ENCODE results near the gene ENC1. TPM values are rescaled to one million over a fixed set of nuclear protein-coding genes. Genes with fewer than 3 reads are reported as not detected.

Gene ENC1
- polyA plus RNA-seq, 2 of the 4 experiments (the other 2 are of a cell fraction): 17.0 to 20.0 TPM

GRCh38 chr5:74629326-74629725 is 11.2 kb downstream of the ENC1 start:
- Histone ChIP-seq H3K4me2 (no peak overlapping the region), H3K27ac (peak overlapping the region in 1 of 2 experiments; percentile 88; a peak in 3 of 6 replicates), H3K4me3 (no peak overlapping the region), H3K9me3 (no peaks in the 10 kb centered on the region), H3K4me1 (peaks cover 61% of the 10 kb centered on the region)
- DNase-seq (ENCODE audit: low read depth in 1 of 2, low spot score in 1 of 2) (no peak), FAIRE-seq (no peak), ATAC-seq (no peak)
- TF ChIP-seq TFCP2L1 (CRISPR knock-in tag; IDR thresholded peaks at IDR 0.05): no peak
- TF ChIP-seq RNF2 (IDR thresholded peaks at IDR 0.05; ENCODE audit: borderline replicate concordance, low read depth): no peak
- TF ChIP-seq HES2 (IDR thresholded peaks at IDR 0.05): no peak
- TF ChIP-seq KDM5A (IDR thresholded peaks at IDR 0.05): no peak
- TF ChIP-seq ZC3H11A (IDR thresholded peaks at IDR 0.05): no peak
- TF ChIP-seq ZFP36 (IDR thresholded peaks at IDR 0.05; ENCODE audit: borderline replicate concordance, partially characterized antibody): no peak
- TF ChIP-seq MAFK (IDR thresholded peaks at IDR 0.05; ENCODE audit: partially characterized antibody): no peak
- no peak for TF ChIP-seq CHD2 (IDR thresholded peaks at IDR 0.05; ENCODE audit: low read length, partially characterized antibody)
- TF ChIP-seq PBX3 (IDR thresholded peaks at IDR 0.05): no peak
- TF ChIP-seq HOXB13 (CRISPR knock-in tag; IDR thresholded peaks at IDR 0.05; ENCODE audit: low read depth): no peak
- no peak for TF ChIP-seq CEBPB (IDR thresholded peaks at IDR 0.05)
- no peak for TF ChIP-seq NFE2L2 (conservative IDR thresholded peaks at IDR 0.05; ENCODE audit: low read length)
- TF ChIP-seq SREBF2 (IDR thresholded peaks at IDR 0.05): no peak
- TF ChIP-seq BCL3 (IDR thresholded peaks at IDR 0.05): no peak
- no peak for TF ChIP-seq ELK1 (IDR thresholded peaks at IDR 0.05; ENCODE audit: low read depth, low read length)
- TF ChIP-seq BHLHE40 (IDR thresholded peaks at IDR 0.05; ENCODE audit: low read depth, low read length): no peak
- no peak for TF ChIP-seq HMGXB4 (CRISPR knock-in tag; IDR thresholded peaks at IDR 0.05; ENCODE audit: borderline replicate concordance)
- TF ChIP-seq NPAS2 (CRISPR knock-in tag; IDR thresholded peaks at IDR 0.05; ENCODE audit: borderline replicate concordance): no peak
- TF ChIP-seq TP53 (CRISPR knock-in tag; IDR thresholded peaks at IDR 0.05): no peak
- TF ChIP-seq HOXA7 (CRISPR knock-in tag; IDR thresholded peaks at IDR 0.05): no peak
- CTCF ChIA-PET: interaction anchor here (1.0 to 2.3 kb wide), 2 partner anchors 12 to 726 kb away, joined by 3 to 10 read pairs; partner anchors contain the start of gene ENC1
- POLR2A ChIA-PET: interaction anchor here (0.7 kb wide), 1 partner anchor 86 kb away, joined by 3 read pairs; no protein-coding TSS in a partner anchor
- 95% methylated on average over 4 of the region's 4 CpGs for WGBS (ENCODE audit: missing lambda C conversion rate)

GRCh38 chr5:74628359-74628758 is 12.2 kb downstream of the ENC1 start:
- no peak for TF ChIP-seq NFE2L2 (conservative IDR thresholded peaks at IDR 0.05; ENCODE audit: low read length)
- no peak for TF ChIP-seq TFCP2L1 (CRISPR knock-in tag; IDR thresholded peaks at IDR 0.05)
- TF ChIP-seq SMC3 (IDR thresholded peaks at IDR 0.05): no peak
- TF ChIP-seq ESRRA (IDR thresholded peaks at IDR 0.05; ENCODE audit: borderline replicate concordance, low read length): no peak
- POLR2A ChIA-PET: interaction anchor here (0.9 kb wide), 1 partner anchor 12 kb away, joined by 3 read pairs; the partner anchor contains the start of gene ENC1
- DNase-seq (ENCODE audit: low read depth in 1 of 2, low spot score in 1 of 2) (no peak), ATAC-seq (no peak), FAIRE-seq (no peak)
- Histone ChIP-seq H3K4me3 (no peak overlapping the region), H3K4me2 (no peak overlapping the region), H3K4me1 (peaks cover 53% of the 10 kb centered on the region), H3K27ac (no peak overlapping the region), H3K9me3 (no peaks in the 10 kb centered on the region)
- CTCF ChIA-PET: no interaction called here
- WGBS (ENCODE audit: missing lambda C conversion rate): 94% methylated on average over 6 of the region's 6 CpGs

Data from A549 (cell line).